ENCODE measurements around the gene KLF3.
A peak's percentile ranks its signal among the peaks of the same experiment; 100 is the strongest.

Gene KLF3

DNA sequence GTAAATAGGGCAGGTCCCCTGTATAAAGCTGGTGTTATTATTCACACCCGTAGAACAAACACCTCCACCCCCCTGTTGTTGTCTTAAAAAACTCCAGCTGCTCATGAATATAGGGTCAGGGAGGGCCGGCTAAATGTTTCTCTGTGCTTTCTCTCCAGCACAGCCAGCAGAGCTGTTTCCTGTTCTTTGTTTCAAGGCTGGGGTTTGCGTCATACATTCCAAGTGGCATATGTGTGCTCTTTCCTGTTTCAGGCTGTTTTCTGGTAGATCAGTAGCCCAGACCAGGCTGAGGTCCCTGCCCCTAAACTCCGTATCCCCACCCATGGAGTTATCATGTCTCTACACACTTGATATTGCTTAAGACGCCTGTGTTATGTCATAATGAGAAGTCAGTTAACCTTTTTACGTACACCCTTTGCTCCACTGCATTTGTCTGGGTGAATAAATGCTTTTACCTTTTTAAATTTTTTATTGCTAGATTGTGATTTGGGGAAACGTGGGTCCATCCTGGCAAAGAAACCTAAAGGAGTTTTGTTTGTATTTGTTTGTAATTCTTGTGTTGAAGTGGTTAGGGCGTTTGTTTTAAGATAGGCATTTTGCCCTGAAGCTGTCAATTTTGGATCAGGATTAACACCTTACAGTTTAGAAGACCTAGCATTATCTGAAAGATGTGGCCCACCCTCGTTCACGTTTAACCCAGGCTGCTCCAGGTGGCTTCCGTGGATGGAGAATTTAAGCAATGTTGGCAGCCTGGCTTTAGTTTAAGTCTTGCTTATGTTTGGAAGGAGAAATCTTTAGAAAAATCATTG, 3.3 kb downstream of the KLF3 start (continued):
- TF ChIP-seq ZNF830 (tag by site-specific recombination; IDR thresholded peaks at IDR 0.05; ENCODE audit: low read depth) (no peak), ZNF24 (tag by site-specific recombination; IDR thresholded peaks at IDR 0.05) (0 out of 2 replicates have a peak, but pooled peaks have one; percentile 37), ZNF514 (tag by site-specific recombination; IDR thresholded peaks at IDR 0.05) (no peak), ZNF624 (tag by site-specific recombination; IDR thresholded peaks at IDR 0.05) (no peak), ZBTB8A (tag by site-specific recombination; IDR thresholded peaks at IDR 0.05) (peak; percentile 58), ZSCAN23 (tag by site-specific recombination; IDR thresholded peaks at IDR 0.05) (no peak), ZNF585B (tag by site-specific recombination; IDR thresholded peaks at IDR 0.05) (no peak), SETDB1 (IDR thresholded peaks at IDR 0.05; ENCODE audit: insufficient read length, low read length) (no peak), ZNF157 (tag by site-specific recombination; IDR thresholded peaks at IDR 0.05) (no peak), ZEB2 (tag by site-specific recombination; IDR thresholded peaks at IDR 0.05) (peak; percentile 56), ZNF473 (tag by site-specific recombination; IDR thresholded peaks at IDR 0.05) (no peak), ZFP37 (tag by site-specific recombination; IDR thresholded peaks at IDR 0.05) (no peak), ZNF175 (tag by site-specific recombination; IDR thresholded peaks at IDR 0.05) (no peak), ZNF837 (tag by site-specific recombination; IDR thresholded peaks at IDR 0.05) (no peak), IKZF3 (tag by site-specific recombination; IDR thresholded peaks at IDR 0.05) (peak; percentile 46; the same call in 1 of the 2 replicates), ZNF501 (tag by site-specific recombination; IDR thresholded peaks at IDR 0.05) (0 out of 2 replicates have a peak, but pooled peaks have one; percentile 41), ZNF140 (tag by site-specific recombination; IDR thresholded peaks at IDR 0.05) (no peak), ZNF37A (tag by site-specific recombination; IDR thresholded peaks at IDR 0.05) (no peak), ZNF558 (tag by site-specific recombination; IDR thresholded peaks at IDR 0.05) (peak; percentile 45; the same call in 1 of the 2 replicates), ZNF600 (tag by site-specific recombination; IDR thresholded peaks at IDR 0.05) (peak; percentile 76), ZNF341 (tag by site-specific recombination; IDR thresholded peaks at IDR 0.05; ENCODE audit: low read depth) (peak; percentile 56)
- TF ChIP-seq, protein P1, sequence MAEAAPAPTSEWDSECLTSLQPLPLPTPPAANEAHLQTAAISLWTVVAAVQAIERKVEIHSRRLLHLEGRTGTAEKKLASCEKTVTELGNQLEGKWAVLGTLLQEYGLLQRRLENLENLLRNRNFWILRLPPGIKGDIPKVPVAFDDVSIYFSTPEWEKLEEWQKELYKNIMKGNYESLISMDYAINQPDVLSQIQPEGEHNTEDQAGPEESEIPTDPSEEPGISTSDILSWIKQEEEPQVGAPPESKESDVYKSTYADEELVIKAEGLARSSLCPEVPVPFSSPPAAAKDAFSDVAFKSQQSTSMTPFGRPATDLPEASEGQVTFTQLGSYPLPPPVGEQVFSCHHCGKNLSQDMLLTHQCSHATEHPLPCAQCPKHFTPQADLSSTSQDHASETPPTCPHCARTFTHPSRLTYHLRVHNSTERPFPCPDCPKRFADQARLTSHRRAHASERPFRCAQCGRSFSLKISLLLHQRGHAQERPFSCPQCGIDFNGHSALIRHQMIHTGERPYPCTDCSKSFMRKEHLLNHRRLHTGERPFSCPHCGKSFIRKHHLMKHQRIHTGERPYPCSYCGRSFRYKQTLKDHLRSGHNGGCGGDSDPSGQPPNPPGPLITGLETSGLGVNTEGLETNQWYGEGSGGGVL (tag by site-specific recombination; IDR thresholded peaks at IDR 0.05) = 0 out of 2 replicates have a peak, but pooled peaks have one; percentile 11
- TF ChIP-seq, protein P2, sequence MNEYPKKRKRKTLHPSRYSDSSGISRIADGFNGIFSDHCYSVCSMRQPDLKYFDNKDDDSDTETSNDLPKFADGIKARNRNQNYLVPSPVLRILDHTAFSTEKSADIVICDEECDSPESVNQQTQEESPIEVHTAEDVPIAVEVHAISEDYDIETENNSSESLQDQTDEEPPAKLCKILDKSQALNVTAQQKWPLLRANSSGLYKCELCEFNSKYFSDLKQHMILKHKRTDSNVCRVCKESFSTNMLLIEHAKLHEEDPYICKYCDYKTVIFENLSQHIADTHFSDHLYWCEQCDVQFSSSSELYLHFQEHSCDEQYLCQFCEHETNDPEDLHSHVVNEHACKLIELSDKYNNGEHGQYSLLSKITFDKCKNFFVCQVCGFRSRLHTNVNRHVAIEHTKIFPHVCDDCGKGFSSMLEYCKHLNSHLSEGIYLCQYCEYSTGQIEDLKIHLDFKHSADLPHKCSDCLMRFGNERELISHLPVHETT (tag by site-specific recombination; IDR thresholded peaks at IDR 0.05) = no peak
- TF ChIP-seq, protein P3, sequence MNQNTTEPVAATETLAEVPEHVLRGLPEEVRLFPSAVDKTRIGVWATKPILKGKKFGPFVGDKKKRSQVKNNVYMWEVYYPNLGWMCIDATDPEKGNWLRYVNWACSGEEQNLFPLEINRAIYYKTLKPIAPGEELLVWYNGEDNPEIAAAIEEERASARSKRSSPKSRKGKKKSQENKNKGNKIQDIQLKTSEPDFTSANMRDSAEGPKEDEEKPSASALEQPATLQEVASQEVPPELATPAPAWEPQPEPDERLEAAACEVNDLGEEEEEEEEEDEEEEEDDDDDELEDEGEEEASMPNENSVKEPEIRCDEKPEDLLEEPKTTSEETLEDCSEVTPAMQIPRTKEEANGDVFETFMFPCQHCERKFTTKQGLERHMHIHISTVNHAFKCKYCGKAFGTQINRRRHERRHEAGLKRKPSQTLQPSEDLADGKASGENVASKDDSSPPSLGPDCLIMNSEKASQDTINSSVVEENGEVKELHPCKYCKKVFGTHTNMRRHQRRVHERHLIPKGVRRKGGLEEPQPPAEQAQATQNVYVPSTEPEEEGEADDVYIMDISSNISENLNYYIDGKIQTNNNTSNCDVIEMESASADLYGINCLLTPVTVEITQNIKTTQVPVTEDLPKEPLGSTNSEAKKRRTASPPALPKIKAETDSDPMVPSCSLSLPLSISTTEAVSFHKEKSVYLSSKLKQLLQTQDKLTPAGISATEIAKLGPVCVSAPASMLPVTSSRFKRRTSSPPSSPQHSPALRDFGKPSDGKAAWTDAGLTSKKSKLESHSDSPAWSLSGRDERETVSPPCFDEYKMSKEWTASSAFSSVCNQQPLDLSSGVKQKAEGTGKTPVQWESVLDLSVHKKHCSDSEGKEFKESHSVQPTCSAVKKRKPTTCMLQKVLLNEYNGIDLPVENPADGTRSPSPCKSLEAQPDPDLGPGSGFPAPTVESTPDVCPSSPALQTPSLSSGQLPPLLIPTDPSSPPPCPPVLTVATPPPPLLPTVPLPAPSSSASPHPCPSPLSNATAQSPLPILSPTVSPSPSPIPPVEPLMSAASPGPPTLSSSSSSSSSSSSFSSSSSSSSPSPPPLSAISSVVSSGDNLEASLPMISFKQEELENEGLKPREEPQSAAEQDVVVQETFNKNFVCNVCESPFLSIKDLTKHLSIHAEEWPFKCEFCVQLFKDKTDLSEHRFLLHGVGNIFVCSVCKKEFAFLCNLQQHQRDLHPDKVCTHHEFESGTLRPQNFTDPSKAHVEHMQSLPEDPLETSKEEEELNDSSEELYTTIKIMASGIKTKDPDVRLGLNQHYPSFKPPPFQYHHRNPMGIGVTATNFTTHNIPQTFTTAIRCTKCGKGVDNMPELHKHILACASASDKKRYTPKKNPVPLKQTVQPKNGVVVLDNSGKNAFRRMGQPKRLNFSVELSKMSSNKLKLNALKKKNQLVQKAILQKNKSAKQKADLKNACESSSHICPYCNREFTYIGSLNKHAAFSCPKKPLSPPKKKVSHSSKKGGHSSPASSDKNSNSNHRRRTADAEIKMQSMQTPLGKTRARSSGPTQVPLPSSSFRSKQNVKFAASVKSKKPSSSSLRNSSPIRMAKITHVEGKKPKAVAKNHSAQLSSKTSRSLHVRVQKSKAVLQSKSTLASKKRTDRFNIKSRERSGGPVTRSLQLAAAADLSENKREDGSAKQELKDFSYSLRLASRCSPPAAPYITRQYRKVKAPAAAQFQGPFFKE (tag by site-specific recombination; IDR thresholded peaks at IDR 0.05; ENCODE audit: borderline replicate concordance) = no peak
- TF ChIP-seq, protein P4, sequence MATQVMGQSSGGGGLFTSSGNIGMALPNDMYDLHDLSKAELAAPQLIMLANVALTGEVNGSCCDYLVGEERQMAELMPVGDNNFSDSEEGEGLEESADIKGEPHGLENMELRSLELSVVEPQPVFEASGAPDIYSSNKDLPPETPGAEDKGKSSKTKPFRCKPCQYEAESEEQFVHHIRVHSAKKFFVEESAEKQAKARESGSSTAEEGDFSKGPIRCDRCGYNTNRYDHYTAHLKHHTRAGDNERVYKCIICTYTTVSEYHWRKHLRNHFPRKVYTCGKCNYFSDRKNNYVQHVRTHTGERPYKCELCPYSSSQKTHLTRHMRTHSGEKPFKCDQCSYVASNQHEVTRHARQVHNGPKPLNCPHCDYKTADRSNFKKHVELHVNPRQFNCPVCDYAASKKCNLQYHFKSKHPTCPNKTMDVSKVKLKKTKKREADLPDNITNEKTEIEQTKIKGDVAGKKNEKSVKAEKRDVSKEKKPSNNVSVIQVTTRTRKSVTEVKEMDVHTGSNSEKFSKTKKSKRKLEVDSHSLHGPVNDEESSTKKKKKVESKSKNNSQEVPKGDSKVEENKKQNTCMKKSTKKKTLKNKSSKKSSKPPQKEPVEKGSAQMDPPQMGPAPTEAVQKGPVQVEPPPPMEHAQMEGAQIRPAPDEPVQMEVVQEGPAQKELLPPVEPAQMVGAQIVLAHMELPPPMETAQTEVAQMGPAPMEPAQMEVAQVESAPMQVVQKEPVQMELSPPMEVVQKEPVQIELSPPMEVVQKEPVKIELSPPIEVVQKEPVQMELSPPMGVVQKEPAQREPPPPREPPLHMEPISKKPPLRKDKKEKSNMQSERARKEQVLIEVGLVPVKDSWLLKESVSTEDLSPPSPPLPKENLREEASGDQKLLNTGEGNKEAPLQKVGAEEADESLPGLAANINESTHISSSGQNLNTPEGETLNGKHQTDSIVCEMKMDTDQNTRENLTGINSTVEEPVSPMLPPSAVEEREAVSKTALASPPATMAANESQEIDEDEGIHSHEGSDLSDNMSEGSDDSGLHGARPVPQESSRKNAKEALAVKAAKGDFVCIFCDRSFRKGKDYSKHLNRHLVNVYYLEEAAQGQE (tag by site-specific recombination; IDR thresholded peaks at IDR 0.05) = no peak
- TF ChIP-seq, protein P5, sequence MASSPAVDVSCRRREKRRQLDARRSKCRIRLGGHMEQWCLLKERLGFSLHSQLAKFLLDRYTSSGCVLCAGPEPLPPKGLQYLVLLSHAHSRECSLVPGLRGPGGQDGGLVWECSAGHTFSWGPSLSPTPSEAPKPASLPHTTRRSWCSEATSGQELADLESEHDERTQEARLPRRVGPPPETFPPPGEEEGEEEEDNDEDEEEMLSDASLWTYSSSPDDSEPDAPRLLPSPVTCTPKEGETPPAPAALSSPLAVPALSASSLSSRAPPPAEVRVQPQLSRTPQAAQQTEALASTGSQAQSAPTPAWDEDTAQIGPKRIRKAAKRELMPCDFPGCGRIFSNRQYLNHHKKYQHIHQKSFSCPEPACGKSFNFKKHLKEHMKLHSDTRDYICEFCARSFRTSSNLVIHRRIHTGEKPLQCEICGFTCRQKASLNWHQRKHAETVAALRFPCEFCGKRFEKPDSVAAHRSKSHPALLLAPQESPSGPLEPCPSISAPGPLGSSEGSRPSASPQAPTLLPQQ (tag by site-specific recombination; IDR thresholded peaks at IDR 0.05) = peak; percentile 62; the same call in 1 of the 2 replicates
